GM23338 (cell line): ENCODE measurements around the gene TNFRSF6B. TPM values are rescaled to one million over a fixed set of nuclear protein-coding genes. Genes with fewer than 3 reads are reported as not detected.
"Not testable (repeated sequence)": the region's sequence is repeated elsewhere in the genome, so short reads cannot be mapped to it uniquely, and the experiment has no call there.

Source experiments
- ATAC-seq: fragments of 200-7000 bp; cut with Tn5 transposase; 3 replicates; pipeline ENCODE4 v1.9.1; 2020
- DNase-seq: peaks from one replicate; pipeline ENCODE4 v3.0.0-alpha.2; 2015; ENCODE audit warnings: low spot score
- H2AFZ ChIP-seq: fragments of 200-600 bp; sonication (generic); 2 replicates; pipeline ENCODE4 v1.8.0; 2016; ENCODE audit warnings: antibody characterized with exemption, mild to moderate bottlenecking, moderate library complexity
- H3F3A ChIP-seq: fragments of 200-600 bp; sonication (generic); replicated peaks from 2 replicates; pipeline ENCODE4 v1.8.0; 2017; ENCODE audit warnings: antibody characterized with exemption, mixed run types, low read depth
- H3K27ac ChIP-seq: fragments of 200-600 bp; sonication (generic); 2 replicates; pipeline ENCODE4 v1.6.1; 2016; ENCODE audit warnings: low read depth
- H3K27me3 ChIP-seq: fragments of 200-600 bp; sonication (generic); 2 replicates; pipeline ENCODE4 v1.8.0; 2016; ENCODE audit warnings: mild to moderate bottlenecking, mixed run types, moderate library complexity; ENCODE audit not compliant: insufficient read depth
- H3K36me3 ChIP-seq: fragments of 200-600 bp; sonication (generic); 2 replicates; pipeline ENCODE4 v1.8.0; 2016; ENCODE audit warnings: mild to moderate bottlenecking; ENCODE audit not compliant: insufficient read depth
- H3K4me1 ChIP-seq: fragments of 200-600 bp; sonication (generic); 2 replicates; pipeline ENCODE4 v1.8.0; 2016; ENCODE audit warnings: mild to moderate bottlenecking, moderate library complexity; ENCODE audit not compliant: insufficient read depth
- H3K4me2 ChIP-seq: fragments of 200-600 bp; sonication (generic); 2 replicates; pipeline ENCODE4 v1.7.1; 2017; ENCODE audit warnings: mixed run types
- H3K4me3 ChIP-seq: fragments of 200-600 bp; sonication (generic); 2 replicates; pipeline ENCODE4 v1.6.1; 2016; ENCODE audit warnings: mixed run types
- H3K79me2 ChIP-seq: fragments of 200-600 bp; sonication (generic); replicated peaks from 2 replicates; pipeline ENCODE4 v1.8.0; 2017; ENCODE audit warnings: mild to moderate bottlenecking; ENCODE audit not compliant: insufficient read depth
- H3K9me2 ChIP-seq: fragments of 200-600 bp; sonication (generic); 2 replicates; pipeline ENCODE4 v1.8.0; 2017; ENCODE audit not compliant: insufficient read depth
- H4K20me1 ChIP-seq: fragments of 200-600 bp; sonication (generic); replicated peaks from 2 replicates; pipeline ENCODE4 v1.8.0; 2017; ENCODE audit warnings: mild to moderate bottlenecking; ENCODE audit not compliant: insufficient read depth
- H3K27ac Mint-ChIP-seq: 2 replicates; pipeline ENCODE4 v1.8.0; 2020; ENCODE audit warnings: inconsistent platforms, mild to moderate bottlenecking, moderate library complexity, mixed read lengths
- H3K27me3 Mint-ChIP-seq: 3 replicates; pipeline ENCODE4 v1.8.0; 2022; ENCODE audit warnings: low read depth, mild to moderate bottlenecking, moderate library complexity, mixed read lengths, inconsistent platforms; ENCODE audit not compliant: insufficient read depth, poor library complexity
- H3K36me3 Mint-ChIP-seq: 3 replicates; pipeline ENCODE4 v1.8.0; 2021; ENCODE audit warnings: low read depth, mild to moderate bottlenecking, inconsistent platforms, moderate library complexity, mixed read lengths
- H3K4me1 Mint-ChIP-seq: 3 replicates; pipeline ENCODE4 v1.8.0; 2020; ENCODE audit warnings: mild to moderate bottlenecking, inconsistent platforms, mixed read lengths
- H3K4me3 Mint-ChIP-seq: 3 replicates; pipeline ENCODE4 v1.8.0; 2021; ENCODE audit warnings: moderate library complexity, mild to moderate bottlenecking, inconsistent platforms, mixed read lengths
- H3K9me3 Mint-ChIP-seq: 3 replicates; pipeline ENCODE4 v1.8.0; 2020; ENCODE audit warnings: moderate library complexity, mild to moderate bottlenecking, inconsistent platforms, mixed read lengths
- EZH2 ChIP-seq: fragments of 200-600 bp; sonication (generic); IDR thresholded peaks from one replicate; pipeline ENCODE4 v1.8.0; 2017; ENCODE audit warnings: antibody characterized with exemption, mild to moderate bottlenecking, low read depth; ENCODE audit not compliant: unreplicated experiment
- EZH2phosphoT487 ChIP-seq: fragments of 200-600 bp; sonication (generic); IDR thresholded peaks from one replicate; pipeline ENCODE4 v1.8.1; 2018; ENCODE audit warnings: antibody characterized with exemption; ENCODE audit not compliant: unreplicated experiment
- STAT1 ChIP-seq: IDR thresholded peaks from one replicate; pipeline ENCODE4 v1.6.1; 2016; ENCODE audit warnings: antibody characterized with exemption; ENCODE audit not compliant: unreplicated experiment
- ZNF331 ChIP-seq: fragments of 250-450 bp; sonication (Bioruptor Pico); IDR thresholded peaks from 2 replicates; pipeline ENCODE4 v1.5.0; 2020; ENCODE audit warnings: low read depth, mild to moderate bottlenecking, moderate library complexity
- polyA plus RNA-seq: library from polyadenylated mRNA; unstranded; fragments of >200 nt; fragmentation: Nextera tagmentation; extraction: Ambion mirVana; gene quantifications from 2 replicates; pipeline ENCODE4 v1.2.1, GENCODE V29; 2016
- total RNA-seq: library from RNA; depleted of rRNA; stranded (reverse); fragments of >200 nt; shearing (Covaris generic); gene quantifications from 2 replicates; pipeline ENCODE4 v1.2.3, GENCODE V29; 2014
- TF ChIP-seq, protein P1 (sequence below): IDR thresholded peaks from 2 replicates; pipeline ENCODE4 v1.6.1; 2016; ENCODE audit warnings: antibody characterized with exemption
- TF ChIP-seq, protein P2 (sequence below), 2 experiments: fragments of 200-600 bp in 1 of 2; sonication (generic) in 1 of 2; conservative IDR thresholded peaks; 2 replicates each; pipeline versions ENCODE4 v1.5.1 to v1.6.1; 2016 to 2017; ENCODE audit warnings: antibody characterized with exemption in 2 of 2, low read depth in 2 of 2, mild to moderate bottlenecking in 2 of 2, moderate library complexity in 1 of 2
- TF ChIP-seq, protein P3 (sequence below): IDR thresholded peaks from one replicate; pipeline ENCODE4 v1.6.1; 2018; ENCODE audit warnings: antibody characterized with exemption; ENCODE audit not compliant: unreplicated experiment

Gene TNFRSF6B
- total and polyA plus RNA-seq, 2 experiments from 2014 or later, result 0.28 TPM; not detected in 1

DNA sequence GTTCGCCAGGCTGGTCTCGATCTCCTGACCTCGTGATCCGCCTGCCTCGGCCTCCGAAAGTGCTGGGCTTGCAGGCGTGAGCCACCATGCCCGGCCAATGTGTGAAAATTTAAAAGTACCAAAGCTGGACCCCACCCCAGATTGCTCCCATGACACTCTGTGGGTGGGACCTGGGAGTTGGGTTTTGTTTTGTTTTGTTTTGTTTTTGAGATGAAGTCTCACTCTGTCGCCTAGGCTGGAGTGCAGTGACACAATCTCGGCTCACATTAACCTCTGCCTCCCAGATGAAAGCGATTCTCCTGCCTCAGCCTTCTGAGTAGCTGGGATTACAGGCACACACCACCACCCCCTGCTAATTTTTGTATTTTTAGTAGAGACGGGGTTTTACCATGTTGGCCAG lies 24.8 kb upstream of the TNFRSF6B start:
- H3K4me3 ChIP-seq, H3K79me2 ChIP-seq, H3F3A ChIP-seq, ATAC-seq, H3K27ac Mint-ChIP-seq, H3K4me1 ChIP-seq, H3K36me3 ChIP-seq, H4K20me1 ChIP-seq, H3K27me3 ChIP-seq, DNase-seq, H2AFZ ChIP-seq, H3K4me2 ChIP-seq, H3K27ac ChIP-seq, H3K9me3 Mint-ChIP-seq, H3K4me3 Mint-ChIP-seq, H3K4me1 Mint-ChIP-seq, H3K27me3 Mint-ChIP-seq, H3K9me2 ChIP-seq: not testable (repeated sequence)
- peaks cover 45% of the 10 kb centered on the region for H3K36me3 Mint-ChIP-seq

DNA sequence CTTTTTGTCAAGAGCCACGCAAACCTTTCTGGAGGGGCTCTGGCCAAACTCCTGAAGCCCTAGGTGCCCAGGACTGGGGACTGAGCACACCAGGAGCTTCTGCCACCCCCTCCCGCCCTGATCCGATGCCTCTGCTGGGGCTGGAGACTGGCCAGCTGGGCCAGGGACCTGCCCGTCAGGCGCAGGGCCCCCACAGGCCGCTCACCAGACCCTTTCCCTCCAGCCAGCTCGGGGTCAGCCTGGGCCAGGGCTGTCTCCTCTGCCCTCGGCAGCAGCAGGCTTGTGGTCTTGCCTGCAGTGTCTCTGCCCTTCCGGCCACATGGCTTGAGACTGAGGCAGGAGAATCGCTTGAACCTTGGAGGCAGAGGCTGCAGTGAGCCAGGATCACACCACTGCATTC lies 23.8 kb upstream of the TNFRSF6B start:
- no peak for DNase-seq
- Histone ChIP-seq H3K27me3 (no peaks in the 10 kb centered on the region), H3F3A (no peaks in the 10 kb centered on the region), H4K20me1 (no peaks in the 10 kb centered on the region), H3K4me1 (no peaks in the 10 kb centered on the region), H3K4me2 (no peak overlapping the region), H3K36me3 (no peaks in the 10 kb centered on the region), H2AFZ (no peak overlapping the region), H3K27ac (no peak overlapping the region), H3K79me2 (no peaks in the 10 kb centered on the region), H3K9me2 (no peaks in the 10 kb centered on the region), H3K4me3 (no peak overlapping the region)
- Mint-ChIP-seq H3K27ac (no peak overlapping the region), H3K27me3 (peaks cover 9% of the 10 kb centered on the region), H3K4me1 (no peaks in the 10 kb centered on the region), H3K36me3 (peaks cover 40% of the 10 kb centered on the region), H3K4me3 (no peak overlapping the region), H3K9me3 (no peaks in the 10 kb centered on the region)
- no peak for ATAC-seq
- TF ChIP-seq, protein P1, sequence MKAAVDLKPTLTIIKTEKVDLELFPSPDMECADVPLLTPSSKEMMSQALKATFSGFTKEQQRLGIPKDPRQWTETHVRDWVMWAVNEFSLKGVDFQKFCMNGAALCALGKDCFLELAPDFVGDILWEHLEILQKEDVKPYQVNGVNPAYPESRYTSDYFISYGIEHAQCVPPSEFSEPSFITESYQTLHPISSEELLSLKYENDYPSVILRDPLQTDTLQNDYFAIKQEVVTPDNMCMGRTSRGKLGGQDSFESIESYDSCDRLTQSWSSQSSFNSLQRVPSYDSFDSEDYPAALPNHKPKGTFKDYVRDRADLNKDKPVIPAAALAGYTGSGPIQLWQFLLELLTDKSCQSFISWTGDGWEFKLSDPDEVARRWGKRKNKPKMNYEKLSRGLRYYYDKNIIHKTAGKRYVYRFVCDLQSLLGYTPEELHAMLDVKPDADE, result no peak

DNA sequence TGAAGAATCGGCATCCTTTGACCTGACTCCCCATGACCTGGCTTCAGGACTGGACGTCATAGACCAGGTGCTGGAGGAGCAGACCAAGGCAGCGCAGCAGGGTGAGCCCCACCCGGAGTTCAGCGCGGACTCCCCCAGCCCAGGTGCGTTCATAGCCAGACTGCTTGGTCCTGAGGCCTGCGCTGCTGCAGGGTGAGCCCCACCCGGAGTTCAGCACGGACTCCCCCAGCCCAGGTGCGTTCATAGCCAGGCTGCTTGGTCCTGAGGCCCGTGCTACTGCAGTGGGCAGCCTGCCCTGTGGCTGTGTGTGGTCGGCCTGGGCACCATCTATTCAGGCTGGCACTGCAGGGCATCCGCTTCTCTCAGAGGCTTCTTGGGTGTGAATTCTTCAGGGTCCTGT lies 22.5 kb upstream of the TNFRSF6B start:
- Histone ChIP-seq H3F3A (no peaks in the 10 kb centered on the region), H3K27me3 (no peaks in the 10 kb centered on the region), H4K20me1 (no peaks in the 10 kb centered on the region), H3K36me3 (no peaks in the 10 kb centered on the region), H3K4me1 (no peaks in the 10 kb centered on the region), H3K27ac (no peak overlapping the region), H3K4me3 (no peak overlapping the region), H3K79me2 (no peaks in the 10 kb centered on the region), H3K4me2 (no peak overlapping the region), H2AFZ (no peak overlapping the region), H3K9me2 (no peaks in the 10 kb centered on the region)
- H3K4me1 Mint-ChIP-seq, result no peaks in the 10 kb centered on the region
- peaks cover 33% of the 10 kb centered on the region for H3K36me3 Mint-ChIP-seq
- H3K27me3 Mint-ChIP-seq, result peaks cover 8% of the 10 kb centered on the region
- no peak for ATAC-seq
- no peaks in the 10 kb centered on the region for H3K9me3 Mint-ChIP-seq
- no peak for DNase-seq
- no peak overlapping the region for H3K27ac Mint-ChIP-seq
- H3K4me3 Mint-ChIP-seq, result no peak overlapping the region
- TF ChIP-seq STAT1 (no peak), EZH2phosphoT487 (no peak), EZH2 (no peak), ZNF331 (no peak)
- TF ChIP-seq, protein P1, result no peak
- TF ChIP-seq, protein P2, sequence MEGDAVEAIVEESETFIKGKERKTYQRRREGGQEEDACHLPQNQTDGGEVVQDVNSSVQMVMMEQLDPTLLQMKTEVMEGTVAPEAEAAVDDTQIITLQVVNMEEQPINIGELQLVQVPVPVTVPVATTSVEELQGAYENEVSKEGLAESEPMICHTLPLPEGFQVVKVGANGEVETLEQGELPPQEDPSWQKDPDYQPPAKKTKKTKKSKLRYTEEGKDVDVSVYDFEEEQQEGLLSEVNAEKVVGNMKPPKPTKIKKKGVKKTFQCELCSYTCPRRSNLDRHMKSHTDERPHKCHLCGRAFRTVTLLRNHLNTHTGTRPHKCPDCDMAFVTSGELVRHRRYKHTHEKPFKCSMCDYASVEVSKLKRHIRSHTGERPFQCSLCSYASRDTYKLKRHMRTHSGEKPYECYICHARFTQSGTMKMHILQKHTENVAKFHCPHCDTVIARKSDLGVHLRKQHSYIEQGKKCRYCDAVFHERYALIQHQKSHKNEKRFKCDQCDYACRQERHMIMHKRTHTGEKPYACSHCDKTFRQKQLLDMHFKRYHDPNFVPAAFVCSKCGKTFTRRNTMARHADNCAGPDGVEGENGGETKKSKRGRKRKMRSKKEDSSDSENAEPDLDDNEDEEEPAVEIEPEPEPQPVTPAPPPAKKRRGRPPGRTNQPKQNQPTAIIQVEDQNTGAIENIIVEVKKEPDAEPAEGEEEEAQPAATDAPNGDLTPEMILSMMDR (conservative IDR thresholded peaks at IDR 0.05; ENCODE audit: low read depth in 2 of 2), result no peak
- TF ChIP-seq, protein P3, sequence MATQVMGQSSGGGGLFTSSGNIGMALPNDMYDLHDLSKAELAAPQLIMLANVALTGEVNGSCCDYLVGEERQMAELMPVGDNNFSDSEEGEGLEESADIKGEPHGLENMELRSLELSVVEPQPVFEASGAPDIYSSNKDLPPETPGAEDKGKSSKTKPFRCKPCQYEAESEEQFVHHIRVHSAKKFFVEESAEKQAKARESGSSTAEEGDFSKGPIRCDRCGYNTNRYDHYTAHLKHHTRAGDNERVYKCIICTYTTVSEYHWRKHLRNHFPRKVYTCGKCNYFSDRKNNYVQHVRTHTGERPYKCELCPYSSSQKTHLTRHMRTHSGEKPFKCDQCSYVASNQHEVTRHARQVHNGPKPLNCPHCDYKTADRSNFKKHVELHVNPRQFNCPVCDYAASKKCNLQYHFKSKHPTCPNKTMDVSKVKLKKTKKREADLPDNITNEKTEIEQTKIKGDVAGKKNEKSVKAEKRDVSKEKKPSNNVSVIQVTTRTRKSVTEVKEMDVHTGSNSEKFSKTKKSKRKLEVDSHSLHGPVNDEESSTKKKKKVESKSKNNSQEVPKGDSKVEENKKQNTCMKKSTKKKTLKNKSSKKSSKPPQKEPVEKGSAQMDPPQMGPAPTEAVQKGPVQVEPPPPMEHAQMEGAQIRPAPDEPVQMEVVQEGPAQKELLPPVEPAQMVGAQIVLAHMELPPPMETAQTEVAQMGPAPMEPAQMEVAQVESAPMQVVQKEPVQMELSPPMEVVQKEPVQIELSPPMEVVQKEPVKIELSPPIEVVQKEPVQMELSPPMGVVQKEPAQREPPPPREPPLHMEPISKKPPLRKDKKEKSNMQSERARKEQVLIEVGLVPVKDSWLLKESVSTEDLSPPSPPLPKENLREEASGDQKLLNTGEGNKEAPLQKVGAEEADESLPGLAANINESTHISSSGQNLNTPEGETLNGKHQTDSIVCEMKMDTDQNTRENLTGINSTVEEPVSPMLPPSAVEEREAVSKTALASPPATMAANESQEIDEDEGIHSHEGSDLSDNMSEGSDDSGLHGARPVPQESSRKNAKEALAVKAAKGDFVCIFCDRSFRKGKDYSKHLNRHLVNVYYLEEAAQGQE, result no peak
